ENCODE results near the gene ZDHHC21.

Gene ZDHHC21

DNA sequence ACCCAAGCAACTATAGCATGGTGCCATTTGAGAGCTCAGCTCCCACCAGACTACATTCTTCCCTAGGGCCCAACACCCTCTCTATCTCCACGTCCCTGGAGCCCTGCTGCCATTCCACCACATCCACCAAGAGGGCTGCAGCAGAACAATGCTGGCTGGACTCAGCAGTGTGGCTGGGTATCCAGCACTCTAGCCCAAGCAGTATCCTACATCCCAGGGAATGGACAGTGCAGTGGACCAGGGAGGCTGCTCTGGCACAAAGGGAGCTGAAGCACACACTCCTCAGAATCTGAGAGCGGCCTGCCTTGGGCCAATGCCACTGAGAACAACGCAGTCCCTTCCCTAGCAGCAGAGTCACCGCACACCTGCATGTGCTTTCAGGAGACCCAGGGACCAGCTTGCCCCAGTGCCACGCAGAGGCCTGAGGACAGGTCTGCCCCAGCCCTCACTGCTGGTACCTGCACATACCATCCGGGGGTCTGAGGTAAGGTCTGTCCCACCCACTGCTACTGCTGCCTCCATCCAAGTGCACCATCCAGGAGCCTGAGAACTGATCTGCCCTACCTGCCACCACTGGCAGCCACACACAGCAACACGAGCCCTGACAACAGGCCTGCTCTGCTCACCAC is 95.9 kb downstream of the ZDHHC21 start:
- no peak for DNase-seq

DNA sequence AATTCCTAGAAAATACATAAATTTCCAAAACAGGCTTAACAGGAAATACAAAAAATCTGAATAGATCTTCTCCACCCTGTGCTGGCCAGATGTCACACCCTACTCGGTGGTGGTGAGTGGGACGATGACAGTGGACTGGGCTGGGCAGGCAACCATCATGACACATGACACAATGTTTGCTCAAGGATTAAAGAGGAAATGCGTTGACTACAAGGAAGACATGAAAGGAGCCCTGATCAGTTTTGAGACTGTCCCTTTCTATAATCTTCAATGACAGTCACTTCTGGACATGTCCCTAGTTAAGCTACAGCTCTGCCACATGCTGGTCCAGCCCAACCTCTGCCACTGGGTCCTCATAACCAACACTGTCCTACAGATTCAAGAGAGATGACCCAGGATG is 99.8 kb downstream of the ZDHHC21 start:
- no peak for DNase-seq

DNA sequence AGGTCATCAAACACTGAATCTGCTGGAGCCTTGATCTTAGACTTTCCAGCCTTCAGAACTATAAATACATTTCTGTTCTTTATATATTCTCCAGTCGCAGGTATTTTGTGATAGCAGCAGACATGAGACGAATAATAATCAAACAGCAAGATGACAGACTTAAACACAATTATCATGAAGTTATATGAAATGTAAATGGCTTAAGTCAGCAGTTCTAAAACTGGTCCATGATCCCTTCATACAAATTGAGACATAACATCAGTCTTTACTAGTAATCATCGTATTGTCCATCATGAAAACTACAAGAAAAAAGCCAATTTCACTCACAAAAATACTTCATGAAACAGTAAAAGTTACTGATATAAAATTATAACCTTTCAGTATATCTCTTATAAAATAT is 101.8 kb downstream of the ZDHHC21 start:
- no peak for DNase-seq

DNA sequence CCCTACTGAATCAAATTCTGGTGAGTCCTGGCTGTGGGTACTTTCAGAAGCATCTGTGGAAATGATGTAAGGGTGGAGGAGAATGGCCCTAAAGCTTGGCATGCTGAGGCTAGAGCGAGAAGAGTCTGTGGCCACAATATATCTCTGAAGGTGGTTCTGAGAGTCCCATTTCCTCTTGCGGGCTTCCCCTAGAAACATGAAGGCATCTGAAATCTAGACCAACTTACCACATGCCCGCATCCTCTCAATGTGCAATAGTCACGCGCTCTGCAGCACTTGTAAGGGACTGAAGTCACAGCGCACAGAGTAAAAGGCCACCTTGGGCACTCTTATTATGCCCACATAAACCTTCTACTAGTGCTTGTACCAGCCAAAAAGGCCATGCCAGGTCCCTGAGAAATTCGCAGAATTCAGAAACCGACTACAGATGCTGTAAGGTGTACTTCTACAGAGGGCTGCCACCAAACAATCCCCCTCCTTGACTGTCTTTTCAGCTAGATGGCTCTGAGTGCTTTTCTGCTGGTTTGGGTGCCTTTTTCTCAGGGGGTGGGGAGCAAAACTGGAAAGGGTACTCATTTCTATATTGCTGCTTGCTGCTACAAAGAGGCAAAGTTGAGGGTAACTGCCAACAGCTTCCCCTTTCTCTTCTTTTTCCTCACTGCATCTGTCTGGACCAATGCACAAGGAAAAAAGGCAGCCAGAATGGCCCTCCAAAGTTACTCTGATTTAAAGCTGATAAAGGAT is 107.3 kb downstream of the ZDHHC21 start:
- no peak for DNase-seq

DNA sequence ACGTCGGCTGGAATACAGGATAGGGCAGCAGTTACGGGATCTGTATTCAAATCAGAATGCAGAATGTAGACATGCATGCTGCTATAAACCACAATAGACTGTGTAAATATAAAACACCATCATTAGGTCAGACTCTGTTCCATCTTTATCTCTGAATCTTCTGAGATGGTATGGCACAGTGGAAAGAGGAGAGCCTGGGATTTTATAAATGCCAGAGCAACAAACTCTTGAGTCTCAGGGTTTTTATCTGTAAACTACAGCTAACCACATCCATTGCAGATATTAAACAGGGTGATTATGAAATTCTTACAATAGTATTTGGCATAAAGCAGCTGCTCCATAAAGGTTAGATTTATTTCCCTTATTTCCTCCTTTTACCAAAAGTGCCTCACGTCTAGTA is 108.7 kb downstream of the ZDHHC21 start:
- DNase-seq = no peak

DNA sequence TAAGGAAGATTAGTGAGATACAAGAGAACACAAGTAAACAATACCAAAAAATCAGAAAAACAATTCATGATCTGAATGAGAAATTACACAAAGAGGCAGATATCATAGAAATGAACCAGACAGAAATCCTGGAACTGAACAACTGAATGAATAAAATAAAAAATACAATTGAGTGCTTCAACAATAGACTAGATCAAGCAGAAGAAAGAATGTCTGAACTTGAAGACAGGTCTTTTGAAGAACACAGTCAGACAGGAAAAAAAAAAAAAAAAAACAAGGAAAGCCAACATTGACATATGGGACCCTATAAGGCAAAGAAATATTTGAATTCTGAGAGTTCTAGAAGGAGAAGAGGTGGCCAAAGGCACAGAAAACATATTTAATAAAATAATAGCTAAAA is 115.2 kb downstream of the ZDHHC21 start:
- no peak for DNase-seq

DNA sequence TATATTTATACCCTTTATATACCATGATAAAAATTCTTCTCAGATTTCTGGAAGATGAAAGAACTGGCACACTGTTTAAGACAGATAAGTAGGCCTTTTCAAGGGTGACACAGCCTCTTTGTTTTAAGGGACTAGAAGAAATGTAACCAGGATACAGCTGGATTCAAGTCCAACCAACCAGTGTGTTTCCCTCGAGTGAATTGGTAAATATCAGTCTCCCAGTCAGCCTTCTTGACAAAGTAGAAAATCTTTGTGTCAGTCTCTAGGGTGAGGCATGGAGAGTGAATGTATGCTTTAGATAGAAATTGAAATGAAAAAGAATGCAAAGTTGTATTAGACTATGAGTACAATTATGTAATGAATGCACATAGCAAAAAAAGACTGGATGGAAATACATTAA is 119.1 kb downstream of the ZDHHC21 start:
- no peak for DNase-seq

DNA sequence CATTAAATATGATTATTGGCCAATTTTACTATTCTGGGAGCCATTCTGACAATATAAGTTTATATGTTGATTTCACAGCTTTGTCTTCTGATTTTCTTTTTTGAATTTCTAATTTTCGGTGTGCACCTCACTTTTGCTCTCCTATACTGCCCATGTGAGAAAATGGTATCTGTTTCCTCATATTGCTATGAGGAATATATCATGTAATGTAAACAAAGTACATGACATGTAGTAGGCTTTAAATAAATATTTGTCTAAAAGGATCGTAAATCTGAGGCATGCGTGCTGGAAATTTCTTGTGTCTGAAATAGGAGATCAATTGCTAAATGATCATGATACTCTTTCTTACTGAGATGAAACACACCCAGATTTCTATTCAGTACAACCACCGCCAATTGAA is 119.9 kb downstream of the ZDHHC21 start:
- no peak for DNase-seq

DNA sequence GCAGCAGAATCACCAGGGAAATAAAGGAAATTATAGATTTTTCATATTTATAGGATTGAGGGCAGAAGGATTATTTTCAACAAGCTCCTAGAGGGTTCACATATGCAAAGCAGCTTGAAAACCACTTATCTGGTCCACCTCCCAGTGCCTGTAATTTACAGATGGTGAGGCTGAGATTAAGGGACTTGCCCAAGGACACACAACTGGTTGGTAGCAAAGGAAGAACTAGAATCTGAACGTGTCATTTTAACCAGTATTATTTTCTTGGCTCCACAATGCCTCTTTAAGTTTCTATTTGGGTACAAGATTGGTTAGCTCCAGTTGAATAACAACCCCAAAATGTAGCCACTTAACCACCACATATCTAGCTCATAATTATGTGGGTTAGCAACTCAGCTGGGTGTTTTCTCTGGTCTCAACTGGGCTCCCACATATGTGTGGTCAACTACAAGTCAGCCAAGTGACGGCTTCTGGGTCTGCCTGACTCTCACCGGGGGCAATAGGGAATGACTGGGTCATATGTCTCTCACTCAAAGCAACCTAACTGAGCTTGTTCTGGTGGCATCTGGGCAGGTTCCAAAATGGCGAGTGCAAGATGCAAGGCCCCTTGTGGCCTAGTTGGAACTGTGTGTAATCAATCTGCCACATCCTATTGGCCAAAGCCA is 127.7 kb downstream of the ZDHHC21 start:
- DNase-seq = no peak

DNA sequence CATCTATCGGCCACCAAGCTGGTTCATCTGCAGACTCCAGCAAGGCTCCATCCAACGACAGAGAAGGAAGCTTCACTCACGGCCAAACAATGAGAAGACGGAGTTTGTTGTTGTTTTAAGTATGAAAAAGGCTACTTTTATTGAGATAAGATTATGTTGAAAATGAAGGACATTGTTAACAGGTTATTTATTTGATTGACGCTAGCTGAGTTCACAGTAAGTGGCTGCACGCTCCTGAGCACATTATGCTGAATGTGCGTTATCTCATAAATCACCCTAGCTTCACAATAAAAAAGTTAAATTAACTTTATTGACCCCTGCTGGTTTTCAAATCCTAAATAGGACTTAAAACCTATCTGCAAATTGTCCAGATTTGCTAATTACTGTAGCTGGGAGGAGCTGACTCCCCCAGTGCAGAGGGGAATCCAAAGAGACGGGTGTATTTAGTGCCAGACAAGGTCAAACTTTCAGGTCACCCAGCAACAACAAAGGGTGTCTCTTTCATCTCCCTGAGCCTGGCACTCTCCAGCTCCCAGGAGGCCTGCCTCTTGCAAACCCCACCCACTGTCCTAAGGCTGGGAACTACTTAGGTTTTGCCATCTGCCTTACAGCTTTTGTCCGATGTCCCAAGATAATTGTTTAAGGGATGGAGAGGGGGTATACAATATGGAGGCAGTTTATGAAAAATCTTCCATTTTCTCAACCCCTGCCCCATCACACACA is 129.2 kb downstream of the ZDHHC21 start:
- DNase-seq = no peak

DNA sequence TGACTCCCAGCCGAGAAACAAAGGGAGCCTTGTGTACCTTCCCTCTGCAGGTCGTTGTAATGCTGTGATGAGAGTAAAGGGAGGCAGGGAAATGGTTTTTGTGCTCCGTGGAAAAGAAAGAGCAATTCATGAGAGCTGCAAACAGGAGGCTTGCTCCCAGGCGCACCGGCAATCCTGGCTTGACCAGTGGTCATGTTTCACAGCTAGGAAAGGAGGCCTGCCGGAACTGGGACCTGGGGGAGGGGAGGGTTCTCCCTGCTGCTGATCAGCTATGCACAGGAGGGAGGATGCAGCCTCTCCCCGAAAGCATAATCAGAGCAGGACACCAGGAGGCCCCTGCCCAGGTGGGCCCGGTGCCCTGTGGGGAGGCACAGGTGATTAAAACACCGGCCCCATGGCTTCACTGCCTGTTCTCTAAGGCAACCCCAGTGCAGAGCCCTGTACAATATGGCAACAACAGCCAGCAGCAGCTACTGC is 131.3 kb downstream of the ZDHHC21 start:
- no peak for DNase-seq
